GM19438 (cell line): ENCODE data around the gene CACNB4.
"Not testable (repeated sequence)": the region's sequence is repeated elsewhere in the genome, so short reads cannot be mapped to it uniquely, and the experiment has no call there.

Experiments used
- ATAC-seq: cut with Tn5 transposase; IDR thresholded peaks from one replicate; pipeline ENCODE4 v1.9.1; 2021; ENCODE audit warnings: low read depth; ENCODE audit not compliant: unreplicated experiment

Gene CACNB4

DNA sequence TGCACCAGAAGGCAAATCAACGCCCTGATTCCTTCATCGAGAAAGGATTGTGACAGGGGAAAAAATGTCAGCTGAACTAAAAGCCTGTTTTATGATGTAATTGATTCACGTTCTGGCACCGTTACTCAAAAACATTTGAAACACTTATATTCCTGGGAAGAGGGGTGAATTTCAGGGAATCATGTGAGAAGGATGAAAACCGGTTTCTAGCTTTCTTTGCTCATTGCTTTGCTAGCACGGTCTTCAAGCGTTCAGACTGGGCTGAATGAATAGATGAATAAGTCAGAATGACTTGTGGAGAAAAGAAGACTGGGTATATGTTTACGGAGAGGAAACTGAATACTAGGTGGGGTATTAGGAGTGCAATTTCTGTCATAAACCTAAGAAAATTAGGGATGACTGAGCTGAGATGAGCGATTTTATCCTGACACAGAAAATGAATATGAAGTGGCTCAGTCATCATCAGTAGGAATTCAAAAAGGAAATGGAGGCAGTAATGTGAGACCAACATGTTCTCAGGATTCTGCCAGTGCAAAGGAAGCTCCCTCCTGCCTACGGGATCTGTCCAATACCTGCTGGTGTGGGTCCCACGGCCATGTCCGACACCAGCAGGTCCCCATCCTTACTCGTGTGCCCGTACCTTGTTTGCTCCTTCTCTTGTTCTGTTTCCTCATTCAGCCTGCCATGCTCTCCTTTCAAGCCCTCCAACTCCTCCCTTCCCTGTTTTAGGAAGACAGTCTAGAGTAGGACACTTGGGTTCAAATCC lies 146.0 kb downstream of the CACNB4 start:
- no peak for ATAC-seq

DNA sequence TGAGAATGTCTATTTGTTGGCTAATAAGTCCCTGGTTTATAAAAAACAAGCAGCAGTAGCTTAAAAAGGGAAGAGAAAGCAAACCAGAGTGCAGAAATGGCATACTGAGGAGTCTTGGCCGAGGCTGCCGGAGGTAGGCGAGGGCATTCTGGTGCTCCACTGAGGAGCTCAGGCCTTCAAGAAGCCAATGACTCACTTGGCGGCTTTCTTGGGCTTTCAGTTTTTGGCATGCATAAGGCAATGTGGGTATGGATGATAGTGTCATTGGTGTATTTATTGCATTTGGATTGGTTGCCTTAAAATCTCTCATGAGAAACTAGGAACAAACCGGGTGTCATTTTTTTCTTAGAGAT lies 151.1 kb downstream of the CACNB4 start:
- peak; percentile 40 for ATAC-seq

DNA sequence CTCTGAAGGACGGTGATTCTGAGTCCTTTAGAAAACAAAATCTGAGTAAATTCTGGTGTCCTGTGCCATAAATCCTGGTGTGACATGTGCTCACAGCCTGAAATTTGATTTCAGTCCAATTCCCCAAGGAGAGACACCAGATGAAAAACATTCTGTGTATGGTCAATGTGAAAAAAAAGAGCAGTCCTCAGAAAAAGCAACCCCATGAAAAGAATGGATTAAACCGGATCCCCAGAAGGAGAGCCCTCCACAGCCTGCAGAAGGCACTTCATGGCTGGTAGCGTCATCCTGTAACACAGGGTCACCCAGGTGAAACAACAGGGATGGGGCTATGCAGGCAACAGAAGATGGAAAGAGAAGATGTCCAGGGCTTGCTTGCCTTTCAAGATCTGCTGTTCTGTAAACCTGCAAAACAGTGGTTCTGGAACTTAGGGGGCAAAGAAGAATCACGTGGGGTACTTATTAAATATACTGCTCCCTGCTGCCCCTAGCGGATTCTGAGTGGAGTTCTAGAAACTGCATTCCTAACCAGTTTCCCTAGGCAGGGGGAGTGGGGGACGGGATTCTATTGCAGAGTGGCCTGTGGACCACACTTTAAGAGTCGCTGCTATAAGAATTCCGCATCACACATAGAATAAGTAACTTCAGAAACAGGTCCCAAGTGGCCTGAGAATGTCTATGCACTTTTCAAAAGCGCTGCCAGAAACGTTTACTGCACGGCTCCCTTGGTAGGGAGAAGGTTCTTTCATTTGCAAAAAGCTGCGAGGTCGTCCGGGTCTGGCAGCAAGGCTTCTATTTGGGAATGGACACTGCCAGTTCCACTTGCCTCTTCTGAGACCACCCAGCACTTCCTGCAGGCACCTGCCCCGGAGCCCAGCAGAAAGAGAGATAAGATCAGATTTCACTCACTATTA lies 151.7 kb downstream of the CACNB4 start:
- peak; percentile 78 for ATAC-seq

DNA sequence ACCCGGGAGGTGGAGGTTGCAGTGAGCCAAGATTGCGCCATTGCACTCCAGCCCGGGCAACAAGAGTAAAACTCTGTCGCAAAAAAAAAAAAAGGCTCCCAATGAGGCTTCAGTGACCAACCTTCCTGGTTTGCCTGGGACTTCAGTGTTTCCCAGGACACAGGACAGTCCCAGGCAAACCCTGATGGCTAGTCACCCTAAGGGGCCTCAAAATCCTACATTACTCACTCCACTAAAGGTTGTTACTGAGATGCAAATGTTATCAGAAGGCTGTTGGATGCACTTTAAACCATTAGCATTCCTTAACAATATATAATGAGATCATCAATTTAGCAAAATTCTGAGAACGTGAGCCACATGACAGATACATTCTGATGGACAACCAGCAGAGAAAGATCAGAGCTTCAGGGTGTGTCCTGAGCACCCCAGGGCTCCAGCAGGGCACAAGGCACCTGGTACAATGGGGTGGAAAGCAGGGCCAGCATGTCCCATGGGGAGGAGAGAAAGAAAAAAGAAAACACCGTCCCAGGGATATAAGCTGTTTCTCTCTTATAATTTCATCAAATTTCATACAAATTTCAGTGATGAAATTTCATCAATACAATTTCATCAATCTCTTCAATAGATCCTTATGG lies 152.5 kb downstream of the CACNB4 start:
- ATAC-seq = no peak

DNA sequence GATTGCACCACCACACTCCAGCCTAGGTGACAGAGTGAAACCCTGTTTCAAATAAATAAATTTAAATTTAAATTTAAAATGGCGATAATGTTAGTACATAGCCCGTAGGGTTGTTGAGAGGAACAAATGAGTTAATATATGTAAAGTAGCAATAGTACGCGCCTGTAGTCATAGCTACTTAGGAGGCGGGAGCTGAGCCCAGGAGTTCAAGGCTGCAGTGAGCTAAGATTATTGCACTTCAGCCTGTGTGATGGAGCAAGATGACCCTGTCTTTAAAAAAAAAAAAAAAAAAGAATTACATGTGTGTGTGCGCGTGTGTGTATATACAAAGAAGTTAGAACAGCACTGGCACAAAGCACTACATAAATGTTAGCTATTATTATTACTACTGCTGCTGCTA lies 153.2 kb downstream of the CACNB4 start:
- ATAC-seq = no peak

DNA sequence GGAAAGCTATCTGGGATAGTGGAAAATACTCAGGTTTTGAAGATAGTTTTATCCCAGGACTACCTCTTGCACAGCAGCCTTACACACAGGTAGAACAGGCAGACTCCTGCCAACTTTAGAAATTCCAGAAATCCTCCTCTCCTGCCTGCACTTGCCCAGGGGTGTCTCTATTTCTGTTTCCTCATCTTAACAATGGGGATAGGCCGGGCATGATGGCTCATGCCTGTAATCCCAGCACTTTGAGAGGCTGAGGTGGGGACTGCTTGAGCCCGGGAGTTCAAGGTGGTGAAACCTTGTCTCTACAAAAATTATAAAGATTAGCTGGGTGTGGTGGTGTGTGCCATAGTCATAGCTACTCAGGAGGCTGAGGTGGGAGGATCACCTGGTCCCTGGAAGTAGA lies 153.7 kb downstream of the CACNB4 start:
- no peak for ATAC-seq

DNA sequence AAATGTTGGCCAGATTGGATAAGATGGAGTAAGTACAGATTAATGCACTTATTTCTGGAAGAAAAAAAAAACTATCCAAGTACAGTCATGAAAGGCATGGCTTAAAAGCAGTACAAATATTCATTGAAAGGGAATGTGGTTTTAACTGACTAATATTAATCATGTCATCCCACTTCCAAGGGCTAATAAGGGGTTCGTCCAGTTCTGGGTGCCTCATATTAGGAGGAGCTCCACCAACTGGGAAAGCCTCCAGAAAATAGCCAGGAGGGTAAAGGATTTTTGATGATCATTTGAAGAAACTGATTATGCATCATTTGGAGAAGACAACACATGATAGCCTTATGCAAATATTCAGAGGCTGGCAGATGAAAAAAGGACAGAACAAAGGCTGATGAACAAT lies 155.4 kb downstream of the CACNB4 start:
- no peak for ATAC-seq

DNA sequence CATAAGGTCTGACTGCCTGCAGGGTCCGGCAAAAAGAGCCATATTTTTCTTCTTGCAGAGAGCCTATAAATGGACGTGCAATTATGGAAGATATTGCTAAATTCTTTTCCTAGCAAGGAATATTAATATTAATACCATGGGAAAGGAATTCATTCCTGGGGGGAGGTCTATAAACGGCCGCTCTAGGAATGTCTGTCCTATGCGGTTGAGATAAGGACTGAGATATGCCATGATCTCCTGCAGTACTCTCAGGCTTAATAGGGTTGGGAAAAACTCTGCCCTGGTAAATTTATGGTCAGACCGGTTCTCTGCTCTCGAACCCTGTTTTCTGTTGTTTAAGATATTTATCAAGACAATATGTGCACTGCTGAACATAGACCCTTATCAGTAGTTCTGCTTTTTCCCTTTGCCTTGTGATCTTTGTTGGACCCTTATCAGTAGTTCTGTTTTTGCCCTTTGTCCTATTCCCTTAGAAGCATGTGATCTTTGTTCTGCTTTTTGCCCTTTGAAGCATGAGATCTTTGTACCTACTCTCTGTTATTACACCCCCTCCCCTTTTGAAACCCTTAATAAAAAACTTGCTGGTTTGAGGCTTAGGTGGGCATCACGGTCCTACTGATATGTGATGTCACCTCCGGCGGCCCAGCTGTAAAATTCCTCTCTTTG lies 156.2 kb downstream of the CACNB4 start:
- ATAC-seq = not testable (repeated sequence)

DNA sequence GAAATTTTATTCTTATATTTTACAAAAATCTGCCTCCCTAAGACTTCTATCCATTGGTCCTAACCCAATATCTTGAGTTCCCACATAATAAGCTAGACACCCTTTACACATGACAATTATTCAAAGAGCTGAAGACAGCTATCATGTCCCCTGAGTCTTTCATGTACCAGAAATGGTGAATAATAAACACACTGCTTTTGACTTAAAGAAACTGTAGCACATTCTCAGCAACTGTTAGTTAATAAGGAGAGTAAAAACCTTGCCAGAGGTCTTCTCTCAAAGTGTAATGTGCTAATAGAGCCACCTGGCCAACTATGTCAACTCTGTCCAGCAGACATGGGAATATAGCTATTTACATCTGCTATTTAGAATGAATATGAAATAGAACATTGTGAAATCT lies 160.9 kb downstream of the CACNB4 start:
- ATAC-seq = no peak

DNA sequence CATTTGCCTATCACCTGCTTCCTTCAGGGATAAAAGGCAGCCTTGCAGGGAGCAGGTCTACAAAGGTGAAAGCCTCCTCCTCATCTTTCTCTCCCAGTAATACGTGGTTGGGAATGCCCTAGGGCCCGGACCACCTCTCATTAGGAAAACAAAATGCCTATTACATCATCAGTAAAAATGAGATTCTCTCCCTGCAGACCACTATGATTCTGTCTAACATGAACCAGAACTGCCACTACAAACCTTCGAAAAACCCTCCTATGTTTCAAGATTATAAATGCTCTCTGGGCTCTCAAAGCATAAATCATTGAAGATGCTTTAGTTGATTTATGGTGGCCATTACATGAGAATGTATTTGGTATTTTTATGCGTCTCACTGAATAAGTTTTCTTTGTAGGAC lies 162.2 kb downstream of the CACNB4 start:
- ATAC-seq = no peak

DNA sequence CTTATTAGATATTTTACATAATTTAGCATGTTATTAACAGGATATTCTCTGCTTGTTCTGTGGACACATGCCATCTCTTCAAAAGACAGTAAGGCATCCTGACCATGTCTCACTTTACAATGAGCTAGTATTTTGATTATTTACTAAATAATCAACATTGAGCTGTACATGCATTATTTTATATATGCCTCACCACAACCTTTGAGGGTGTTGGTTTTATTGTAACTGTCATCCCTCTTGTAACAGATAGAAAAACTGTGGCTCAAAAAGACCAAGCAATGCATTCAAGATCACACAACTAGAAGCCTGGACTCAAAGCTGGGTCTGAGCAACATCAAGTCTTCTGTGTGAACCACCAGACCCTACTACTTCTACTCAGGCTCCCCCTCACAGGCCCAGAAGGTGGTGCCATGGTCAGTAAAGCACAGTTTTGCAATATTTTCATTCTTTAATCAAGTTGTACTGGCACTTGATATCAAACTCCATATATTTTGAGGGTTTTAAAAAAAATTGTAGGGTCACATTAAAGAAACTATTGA lies 165.5 kb downstream of the CACNB4 start:
- no peak for ATAC-seq

DNA sequence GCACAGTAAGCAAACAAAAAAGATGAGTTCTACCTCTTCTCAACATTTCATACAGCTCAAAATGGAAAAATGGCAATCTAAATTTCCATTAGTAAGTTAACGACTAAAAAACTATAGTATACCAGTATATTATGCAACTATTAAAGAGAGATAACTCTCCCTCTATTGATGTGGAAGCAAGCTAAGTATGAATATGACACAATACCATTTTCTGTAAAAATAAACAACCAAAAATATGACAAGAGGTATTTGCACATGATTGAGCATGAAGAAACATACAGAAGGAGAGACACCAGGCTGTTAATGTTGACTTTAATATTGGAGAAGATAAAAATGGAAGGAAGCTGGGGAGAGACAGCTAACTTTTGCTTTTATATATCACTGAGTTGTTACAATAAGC lies 167.1 kb downstream of the CACNB4 start:
- no peak for ATAC-seq

DNA sequence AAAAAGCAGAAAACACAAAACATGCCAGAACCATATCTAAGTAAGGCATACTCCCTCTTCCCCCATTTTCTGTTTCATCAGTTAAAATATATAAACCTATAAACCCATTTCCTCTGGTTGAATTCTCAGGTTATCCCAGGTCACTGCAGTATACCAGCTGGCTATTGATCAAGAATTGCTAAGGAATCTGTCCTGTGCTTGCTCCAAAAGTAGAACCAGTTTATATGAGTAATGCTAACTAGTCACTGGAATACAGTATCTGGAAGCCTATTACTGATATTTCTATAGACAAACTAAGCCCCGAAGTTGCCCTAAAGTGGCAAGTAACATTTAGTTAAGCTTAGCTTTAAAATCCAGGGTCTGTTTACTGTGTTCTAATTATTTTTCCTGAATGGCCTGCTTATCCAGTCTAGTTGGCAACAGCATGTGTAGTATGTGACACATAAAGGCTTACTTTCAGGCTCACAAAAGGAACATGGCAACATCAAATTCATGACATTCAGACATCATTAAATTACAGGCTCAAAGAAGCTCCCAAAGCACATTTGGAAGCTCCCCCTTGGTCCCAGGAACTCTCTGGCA lies 167.7 kb downstream of the CACNB4 start:
- ATAC-seq = no peak

DNA sequence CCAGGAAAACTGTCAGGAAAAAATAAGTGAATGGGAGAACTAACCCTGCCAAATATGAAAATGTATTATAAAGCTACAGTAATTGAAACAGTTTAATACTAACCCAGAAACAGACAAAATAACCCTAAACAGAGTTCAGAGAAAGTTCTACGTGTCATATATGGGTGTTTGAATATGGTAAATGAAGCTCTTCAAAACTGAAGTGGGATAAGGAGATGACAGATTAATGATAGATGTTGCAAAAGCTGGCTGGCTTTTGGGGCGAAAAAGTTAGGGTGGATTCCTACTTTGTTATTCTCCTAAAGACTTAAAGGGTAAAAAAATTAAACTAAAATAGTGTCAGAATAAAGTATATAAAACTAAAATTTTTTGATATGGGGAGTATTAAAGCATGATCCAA lies 168.8 kb downstream of the CACNB4 start:
- ATAC-seq = no peak

DNA sequence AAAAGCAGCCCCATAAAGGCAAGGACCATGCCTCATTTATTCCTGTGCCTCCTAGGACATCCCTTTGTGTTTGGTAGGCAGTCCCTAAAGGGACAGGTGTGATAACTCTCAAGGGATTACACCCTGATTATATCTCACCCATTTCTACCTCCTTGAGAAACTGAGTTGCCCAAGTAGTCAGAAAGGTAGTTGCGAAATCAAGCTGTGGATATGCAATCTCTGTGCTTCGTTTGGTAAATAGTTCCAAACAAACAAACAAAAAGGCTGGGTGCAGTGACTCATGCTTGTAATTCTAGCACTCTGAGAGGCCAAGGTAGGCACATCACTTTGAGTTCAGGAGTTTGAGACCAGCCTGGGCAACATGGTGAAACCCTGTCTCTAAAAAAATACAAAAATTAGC lies 170.5 kb downstream of the CACNB4 start:
- no peak for ATAC-seq

DNA sequence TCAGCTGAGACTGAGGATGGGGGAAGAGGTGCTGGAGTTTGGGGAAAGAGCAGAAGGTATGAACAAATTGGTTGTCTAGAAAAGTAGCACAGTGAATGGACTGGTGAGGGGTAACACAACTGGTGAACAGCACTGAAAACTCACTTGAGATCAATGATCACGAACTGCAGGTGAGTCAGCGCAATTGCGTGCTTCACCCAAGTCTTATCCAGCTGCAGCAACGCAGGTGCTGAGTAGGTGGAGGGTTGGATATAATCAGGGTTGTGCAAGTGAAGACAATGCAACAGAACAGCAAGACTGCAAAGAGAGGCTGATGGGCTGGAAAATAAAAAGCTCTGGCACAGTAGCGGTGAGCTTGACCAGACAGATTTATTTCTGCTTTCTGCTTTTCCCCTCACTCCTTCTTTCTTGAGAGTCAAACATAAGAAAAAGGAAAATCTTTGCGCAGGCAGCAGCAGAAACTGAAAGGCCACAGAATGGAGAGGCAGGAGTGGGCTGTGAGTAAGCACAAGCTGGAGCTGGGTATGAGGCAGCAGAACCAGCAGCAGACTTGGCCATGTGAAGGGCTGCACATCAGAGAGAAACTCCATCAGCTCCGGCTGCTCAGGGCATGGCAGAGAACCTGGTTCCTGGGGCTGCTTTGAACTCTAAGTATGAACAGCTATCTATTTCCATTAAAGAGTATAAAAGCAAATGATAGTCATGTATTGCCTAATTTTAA lies 171.2 kb downstream of the CACNB4 start:
- no peak for ATAC-seq

DNA sequence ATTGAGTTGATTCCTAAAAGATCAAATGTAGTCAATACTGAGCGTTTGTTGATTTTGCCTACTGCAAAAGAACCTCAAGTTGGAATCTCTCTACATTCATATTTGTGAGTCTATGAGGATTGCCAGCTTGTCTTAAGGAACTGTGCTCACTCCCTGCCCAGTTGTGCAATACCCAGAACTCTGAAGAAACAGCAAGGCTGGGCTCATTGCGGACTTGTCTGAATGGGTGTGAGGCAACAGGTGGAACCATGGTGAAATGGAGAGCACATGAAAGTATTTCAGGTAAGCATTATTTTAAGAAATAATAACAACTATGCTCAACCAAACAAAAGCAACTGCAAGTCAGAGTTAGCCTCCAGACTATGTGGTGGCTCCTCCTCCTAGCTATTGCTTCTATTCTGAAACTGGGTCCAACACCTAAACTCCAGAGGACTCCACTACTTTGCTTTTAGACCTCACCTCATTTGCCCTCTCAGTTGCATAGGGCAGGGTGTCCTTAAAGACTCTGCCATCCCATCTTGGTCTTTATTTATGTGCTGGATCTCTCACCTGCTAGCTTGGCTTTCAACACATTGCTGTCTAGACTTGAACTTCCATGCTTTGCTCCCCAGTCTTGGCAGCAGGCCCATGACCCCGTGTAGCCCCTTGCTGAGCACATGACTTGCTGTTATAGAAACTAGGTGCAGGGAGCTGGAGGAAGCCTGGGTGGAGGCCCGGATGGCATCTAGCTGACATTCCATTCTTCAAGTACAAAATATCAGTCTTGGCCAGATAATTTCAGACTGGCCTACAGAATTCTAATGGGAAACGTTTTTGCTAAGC lies 175.8 kb downstream of the CACNB4 start:
- ATAC-seq = no peak

DNA sequence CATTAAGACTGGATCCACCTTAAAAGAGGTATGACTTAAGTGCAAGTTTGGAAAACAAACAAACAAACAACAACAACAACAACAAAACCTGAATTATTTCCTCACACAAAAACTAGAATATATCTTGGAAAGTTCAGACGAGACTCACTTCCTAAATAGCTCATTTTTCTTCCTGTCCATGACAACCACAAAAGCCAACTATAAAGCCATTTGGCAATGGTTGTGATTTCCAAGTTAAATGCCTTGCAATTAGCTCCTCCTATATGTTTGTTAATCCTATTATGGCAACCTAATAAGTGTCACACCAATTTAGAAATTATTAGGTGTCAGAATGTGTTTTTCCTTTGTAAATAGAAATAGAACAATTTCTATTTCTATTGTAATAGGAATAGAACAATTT lies 179.1 kb downstream of the CACNB4 start:
- ATAC-seq = no peak

DNA sequence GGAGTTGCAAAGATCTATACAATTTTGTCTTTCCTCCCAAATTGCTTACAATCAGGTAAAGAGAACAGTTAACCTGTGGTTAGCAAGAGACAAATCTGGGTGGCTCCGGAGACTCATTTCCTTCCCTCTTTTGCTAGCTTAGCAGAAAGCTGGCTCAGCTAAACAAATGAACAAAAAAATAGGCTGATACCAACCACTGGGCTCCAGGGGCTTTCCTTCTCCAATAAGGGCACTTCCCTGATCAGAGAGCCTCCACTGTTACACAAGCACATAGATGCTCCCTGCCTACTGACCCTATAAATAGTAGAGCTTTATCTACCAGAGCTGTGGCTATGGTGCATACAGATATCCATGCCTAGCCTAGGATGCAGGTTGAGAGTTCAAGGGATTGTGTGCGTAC lies 180.5 kb downstream of the CACNB4 start:
- ATAC-seq = no peak
